NCI-H748 (cell line): Measurements from ENCODE around the gene DTX1.
A peak's percentile ranks its signal among the peaks of the same experiment; 100 is the strongest.
"Not testable (repeated sequence)": the region's sequence is repeated elsewhere in the genome, so short reads cannot be mapped to it uniquely, and the experiment has no call there.

Experiments
- DNase-seq: peaks from one replicate; lab custom pipeline; 2025; ENCODE audit not compliant: unreplicated experiment; lab: John Stamatoyannopoulos, UW

The DTX1 gene

GRCh38 chr12:113112043-113112899 is 55.7 kb downstream of the DTX1 start:
- DNase-seq = no peak

- DNase-seq = no peak
Measured at GRCh38 chr12:113113397-113113796, 56.9 kb downstream of the DTX1 start.

GRCh38 chr12:113114447-113115178 is 58.1 kb downstream of the DTX1 start:
- DNase-seq = no peak

- DNase-seq = no peak
Measured at GRCh38 chr12:113115455-113116126, 59.1 kb downstream of the DTX1 start.

GRCh38 chr12:113116875-113117274 is 60.3 kb downstream of the DTX1 start:
- DNase-seq = no peak

- DNase-seq = not testable (repeated sequence)
Measured at GRCh38 chr12:113117684-113118083, 61.2 kb downstream of the DTX1 start.

- DNase-seq = no peak
Measured at GRCh38 chr12:113118142-113118541, 61.6 kb downstream of the DTX1 start.

GRCh38 chr12:113119980-113120669 is 63.6 kb downstream of the DTX1 start:
- peak; percentile 80 for DNase-seq

GRCh38 chr12:113120670-113121370 is 64.3 kb downstream of the DTX1 start:
- peak; percentile 15 for DNase-seq

- DNase-seq = no peak
Measured at GRCh38 chr12:113127791-113128199, 71.3 kb downstream of the DTX1 start.

- DNase-seq = no peak
Measured at GRCh38 chr12:113128802-113129663, 72.5 kb downstream of the DTX1 start.

GRCh38 chr12:113129664-113130456 is 73.3 kb downstream of the DTX1 start:
- no peak for DNase-seq

GRCh38 chr12:113130457-113131135 is 74.1 kb downstream of the DTX1 start:
- no peak for DNase-seq

- no peak for DNase-seq
Measured at GRCh38 chr12:113131556-113131955, 75.0 kb downstream of the DTX1 start.

- DNase-seq = no peak
Measured at GRCh38 chr12:113133036-113133435, 76.5 kb downstream of the DTX1 start.

GRCh38 chr12:113133666-113134065 is 77.1 kb downstream of the DTX1 start:
- no peak for DNase-seq

GRCh38 chr12:113134071-113134470 is 77.5 kb downstream of the DTX1 start:
- DNase-seq = peak; percentile 35

GRCh38 chr12:113134521-113134951 is 78.0 kb downstream of the DTX1 start:
- DNase-seq = peak; percentile 47
